GM12801 (cell line): ENCODE measurements around the gene MIER1.

Experiments
- TF ChIP-seq, protein P1 (sequence below): IDR thresholded peaks from one replicate; pipeline ENCODE4 v1.5.1; 2011; ENCODE audit warnings: control low read depth; ENCODE audit not compliant: insufficient read length; ENCODE audit errors: extremely low read depth

The MIER1 gene

GRCh38 chr1:66968574-66968973 lies 43.8 kb downstream of the MIER1 start:
- TF ChIP-seq, protein P1, sequence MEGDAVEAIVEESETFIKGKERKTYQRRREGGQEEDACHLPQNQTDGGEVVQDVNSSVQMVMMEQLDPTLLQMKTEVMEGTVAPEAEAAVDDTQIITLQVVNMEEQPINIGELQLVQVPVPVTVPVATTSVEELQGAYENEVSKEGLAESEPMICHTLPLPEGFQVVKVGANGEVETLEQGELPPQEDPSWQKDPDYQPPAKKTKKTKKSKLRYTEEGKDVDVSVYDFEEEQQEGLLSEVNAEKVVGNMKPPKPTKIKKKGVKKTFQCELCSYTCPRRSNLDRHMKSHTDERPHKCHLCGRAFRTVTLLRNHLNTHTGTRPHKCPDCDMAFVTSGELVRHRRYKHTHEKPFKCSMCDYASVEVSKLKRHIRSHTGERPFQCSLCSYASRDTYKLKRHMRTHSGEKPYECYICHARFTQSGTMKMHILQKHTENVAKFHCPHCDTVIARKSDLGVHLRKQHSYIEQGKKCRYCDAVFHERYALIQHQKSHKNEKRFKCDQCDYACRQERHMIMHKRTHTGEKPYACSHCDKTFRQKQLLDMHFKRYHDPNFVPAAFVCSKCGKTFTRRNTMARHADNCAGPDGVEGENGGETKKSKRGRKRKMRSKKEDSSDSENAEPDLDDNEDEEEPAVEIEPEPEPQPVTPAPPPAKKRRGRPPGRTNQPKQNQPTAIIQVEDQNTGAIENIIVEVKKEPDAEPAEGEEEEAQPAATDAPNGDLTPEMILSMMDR = no peak

DNA sequence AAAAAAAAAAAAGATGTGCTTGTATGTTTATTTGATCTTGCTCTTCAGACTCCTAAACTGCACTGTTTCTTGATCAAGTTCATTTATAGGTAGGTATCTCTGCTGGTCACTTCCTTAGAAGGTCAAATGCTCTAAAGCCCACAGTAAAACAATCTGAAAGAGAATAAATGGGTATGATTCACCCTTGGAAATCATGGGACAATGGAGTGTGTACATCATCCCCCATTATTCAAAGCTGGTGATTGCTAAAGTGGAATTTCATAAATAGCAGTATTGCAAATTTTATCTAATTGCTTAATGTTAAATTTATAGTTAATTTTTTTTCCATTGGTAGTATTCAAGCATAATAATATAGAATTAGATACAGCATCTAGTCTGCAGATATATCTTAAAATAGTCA lies 53.4 kb downstream of the MIER1 start:
- TF ChIP-seq, protein P1 = no peak

GRCh38 chr1:66980745-66981367 lies 56.1 kb downstream of the MIER1 start:
- TF ChIP-seq, protein P1 = no peak

DNA sequence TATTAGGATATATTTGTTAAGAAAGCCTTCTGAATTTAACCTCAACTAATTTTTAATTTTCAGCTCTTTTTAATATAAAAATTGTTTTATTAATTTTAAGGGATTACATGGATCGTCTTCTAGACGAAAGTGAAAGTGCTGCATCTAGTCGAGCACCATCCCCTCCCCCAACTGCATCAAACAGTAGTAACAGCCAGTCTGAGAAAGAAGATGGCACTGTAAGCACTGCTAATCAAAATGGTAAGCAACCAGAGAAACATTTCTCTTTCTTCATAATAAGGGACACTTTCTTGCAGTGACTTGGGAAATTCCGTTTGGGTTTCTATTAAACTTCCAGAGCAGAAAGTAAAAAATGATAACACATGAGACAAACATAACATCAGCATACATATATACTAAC lies 56.9 kb downstream of the MIER1 start:
- TF ChIP-seq, protein P1 = no peak

DNA sequence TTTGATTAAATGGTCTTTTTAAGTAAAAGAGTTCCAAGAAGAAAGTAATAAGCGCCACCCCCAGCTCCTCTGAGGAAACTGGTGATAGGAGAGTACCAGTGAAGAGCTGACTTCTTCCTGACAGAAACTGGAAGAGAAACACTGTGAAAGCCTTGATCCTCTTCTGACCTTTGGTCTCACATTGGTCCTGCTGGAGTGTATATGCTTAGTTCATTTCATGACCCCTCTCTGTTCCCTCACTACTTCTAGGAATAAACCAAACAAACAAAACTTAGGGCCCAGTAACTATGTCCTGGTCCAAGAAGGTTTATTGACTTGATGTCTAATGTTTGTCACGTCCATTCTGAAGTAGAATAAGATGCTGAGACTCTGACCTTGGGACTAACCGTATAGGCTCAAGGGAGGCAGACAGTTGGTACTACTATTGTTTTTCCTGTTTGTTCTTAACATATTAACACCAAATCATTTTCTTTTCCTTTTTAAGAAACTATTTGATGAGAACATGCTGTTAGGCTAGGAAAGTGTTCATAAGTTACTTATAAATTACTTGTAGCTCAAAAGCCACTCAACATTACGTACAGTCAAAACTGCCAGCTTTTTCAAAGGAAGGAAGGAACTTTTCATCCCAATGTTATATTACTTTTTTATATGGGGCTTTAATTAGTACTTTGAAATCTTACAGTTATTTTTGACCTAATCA lies 57.9 kb downstream of the MIER1 start:
- TF ChIP-seq, protein P1 = no peak

GRCh38 chr1:66984491-66984890 lies 59.7 kb downstream of the MIER1 start:
- TF ChIP-seq, protein P1 = no peak

DNA sequence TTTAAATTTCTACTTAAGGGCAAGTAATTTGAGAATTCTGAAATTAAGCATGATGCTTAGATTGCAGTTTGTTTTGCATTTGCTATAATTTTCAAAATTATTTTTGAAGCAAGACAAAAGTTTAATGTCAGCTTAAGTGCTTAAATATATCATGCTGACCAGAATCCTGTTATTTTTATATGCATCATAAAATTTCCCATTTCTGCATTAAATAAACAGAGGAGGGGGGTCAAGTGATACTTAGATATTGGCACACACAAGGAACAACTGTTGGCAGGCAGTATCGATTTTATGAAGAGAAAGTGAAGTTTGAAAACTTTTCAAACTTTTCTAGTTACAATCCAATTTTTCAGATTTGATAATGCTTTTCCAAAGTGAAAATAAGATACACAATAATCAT lies 61.0 kb downstream of the MIER1 start:
- TF ChIP-seq, protein P1 = no peak
